NCI-H2107 treated with DMSO at 0.1 percent for 48 hours (cell line): ENCODE data around the gene WNT7A.

ENCODE experiments used
- DNase-seq: peaks from one replicate; lab custom pipeline; 2025; ENCODE audit not compliant: unreplicated experiment; lab: John Stamatoyannopoulos, UW

WNT7A gene

GRCh38 chr3:13885704-13886010 lies 5.8 kb upstream of the WNT7A start:
- DNase-seq, result no peak

DNA sequence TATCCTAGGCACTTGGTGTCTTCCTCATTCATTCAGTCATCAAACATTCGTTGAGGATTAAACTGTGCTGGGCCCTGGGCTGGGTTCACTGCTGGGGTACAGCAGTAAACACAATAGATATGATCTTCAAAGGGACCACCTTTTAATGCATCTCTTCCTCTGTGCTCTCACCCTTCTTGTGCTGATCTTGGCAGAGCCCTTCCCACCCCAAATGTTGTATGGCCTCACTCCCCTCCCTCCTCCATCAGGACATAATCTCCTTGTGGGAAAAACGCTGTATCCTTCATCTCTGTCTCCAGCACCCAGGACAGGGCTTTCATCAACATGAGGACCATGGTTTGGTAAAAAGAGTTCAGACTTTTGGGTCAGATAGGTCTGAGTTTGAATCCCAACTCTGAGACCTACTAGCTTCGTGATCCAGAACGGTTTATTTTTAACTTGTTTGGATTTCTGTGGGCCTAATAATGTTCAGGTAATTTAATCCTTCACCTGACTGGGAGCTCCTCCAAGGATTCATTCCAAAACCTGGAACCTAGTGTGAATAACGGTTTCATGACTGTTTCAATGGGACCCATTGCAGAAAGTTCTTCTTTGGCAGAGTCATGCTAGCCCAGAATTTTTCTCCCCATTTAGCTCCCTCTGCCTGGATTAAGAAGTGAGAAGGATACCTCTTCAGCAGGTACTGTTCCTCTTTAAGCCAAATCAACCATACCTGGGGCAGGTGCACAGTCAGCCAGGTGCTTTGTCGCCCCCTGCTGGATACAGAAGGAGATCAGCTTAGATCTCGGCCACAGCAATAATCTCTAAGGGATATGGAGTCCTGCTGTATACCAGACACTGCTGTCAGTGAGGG lies 5.2 kb upstream of the WNT7A start:
- DNase-seq, result peak; percentile 21

- no peak for DNase-seq
Observed at GRCh38 chr3:13883681-13884080, 3.8 kb upstream of the WNT7A start.

GRCh38 chr3:13882876-13883275 lies 3.0 kb upstream of the WNT7A start:
- DNase-seq, result no peak

DNA sequence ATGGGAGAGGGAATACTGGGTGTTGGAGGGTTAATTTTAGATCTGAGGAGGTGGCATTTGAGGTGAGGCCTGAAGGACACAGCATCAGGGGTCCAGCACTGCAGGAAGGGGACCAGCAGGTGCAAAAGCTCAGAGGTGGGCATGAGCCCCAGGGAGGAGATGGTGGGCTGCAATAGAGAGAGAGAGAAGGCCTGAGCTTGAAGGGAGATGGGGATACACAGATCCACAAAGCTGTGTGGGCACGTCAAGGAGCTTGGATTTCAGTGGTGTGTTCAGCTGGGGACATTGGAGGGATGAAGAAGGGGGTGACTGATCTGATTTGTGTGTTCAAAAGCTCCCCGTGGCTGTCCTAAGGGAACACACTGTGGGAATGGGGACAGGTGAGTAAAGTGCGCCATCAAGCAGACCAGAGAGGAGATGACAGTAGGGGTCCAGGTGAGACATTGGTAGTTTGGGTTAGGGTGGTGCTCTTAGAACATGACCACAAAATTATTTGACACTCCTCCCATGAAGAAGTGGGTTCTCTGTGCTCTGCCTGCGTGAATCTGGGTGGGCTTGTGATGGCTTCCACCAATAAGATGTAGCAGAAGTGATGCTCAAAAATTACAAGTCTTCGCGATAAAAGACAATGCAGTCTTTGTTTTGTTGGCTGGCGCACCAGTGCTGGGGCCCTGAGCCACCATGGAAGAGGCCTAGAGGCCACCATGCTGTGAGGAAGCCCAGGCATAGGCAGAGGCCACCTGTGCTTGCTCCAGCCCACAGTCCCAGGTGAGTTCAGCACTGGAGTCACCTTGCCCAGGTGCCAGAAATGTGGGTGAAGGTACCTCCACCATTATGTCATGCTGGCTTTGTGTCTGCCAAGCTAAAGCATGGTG lies 1.9 kb upstream of the WNT7A start:
- DNase-seq, result no peak

- no peak for DNase-seq
Observed at GRCh38 chr3:13880811-13881156, 913 bp upstream of the WNT7A start.

- DNase-seq, result no peak
Observed at GRCh38 chr3:13879102-13879945, 547 bp downstream of the WNT7A start.

GRCh38 chr3:13878281-13879101 lies 1.4 kb downstream of the WNT7A start:
- DNase-seq, result no peak

DNA sequence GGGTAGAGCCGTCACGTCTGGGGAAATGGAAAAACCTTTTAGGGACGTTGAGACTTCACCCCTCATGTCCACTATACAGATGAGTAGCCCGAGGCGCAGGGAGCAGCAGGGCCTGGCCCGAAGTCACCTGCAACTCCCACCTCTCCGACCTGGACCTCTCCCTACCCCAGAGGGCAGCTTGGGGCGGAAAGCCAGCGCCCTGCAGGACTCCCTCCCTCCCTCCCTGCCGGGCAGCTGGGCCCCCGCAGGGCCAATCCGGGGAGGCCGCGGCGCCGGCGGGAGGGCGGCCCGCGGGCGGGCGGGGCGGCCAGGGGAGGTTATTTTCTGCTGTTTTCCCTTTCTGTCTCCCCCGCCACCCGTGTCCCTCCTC lies 2.0 kb downstream of the WNT7A start:
- DNase-seq, result no peak

DNA sequence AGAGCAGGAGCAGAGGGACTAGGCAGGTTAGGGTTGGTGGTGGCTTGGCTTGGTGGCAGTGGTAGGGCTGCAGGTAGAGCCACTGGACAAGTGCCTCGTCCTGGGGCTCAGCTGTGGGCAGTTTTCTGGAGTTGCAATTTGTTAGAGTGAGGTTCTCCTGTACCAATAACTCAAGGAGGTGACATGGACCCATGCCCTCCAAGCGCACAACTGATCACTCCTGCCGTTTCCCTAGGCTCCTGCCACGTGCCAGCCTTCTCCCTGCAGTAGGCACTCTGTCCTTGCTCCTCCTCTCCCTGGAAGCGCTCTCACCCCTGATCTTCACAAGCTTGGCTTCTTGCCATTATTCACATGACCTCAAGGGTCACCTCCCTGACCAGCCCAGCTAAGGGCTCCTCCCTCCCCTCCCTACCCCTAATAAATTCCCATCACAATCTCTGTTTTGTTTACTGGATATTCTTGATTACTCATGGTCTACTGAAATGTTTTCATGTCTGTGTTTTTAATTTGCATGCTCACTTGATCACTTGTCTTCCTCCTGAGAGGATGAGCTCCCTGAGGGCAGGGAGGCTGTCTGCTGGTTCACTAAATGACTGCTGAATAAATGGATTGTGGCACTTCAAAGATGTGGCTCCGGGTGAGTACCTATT lies 3.3 kb downstream of the WNT7A start:
- no peak for DNase-seq

GRCh38 chr3:13874891-13875290 lies 5.0 kb downstream of the WNT7A start:
- no peak for DNase-seq

DNA sequence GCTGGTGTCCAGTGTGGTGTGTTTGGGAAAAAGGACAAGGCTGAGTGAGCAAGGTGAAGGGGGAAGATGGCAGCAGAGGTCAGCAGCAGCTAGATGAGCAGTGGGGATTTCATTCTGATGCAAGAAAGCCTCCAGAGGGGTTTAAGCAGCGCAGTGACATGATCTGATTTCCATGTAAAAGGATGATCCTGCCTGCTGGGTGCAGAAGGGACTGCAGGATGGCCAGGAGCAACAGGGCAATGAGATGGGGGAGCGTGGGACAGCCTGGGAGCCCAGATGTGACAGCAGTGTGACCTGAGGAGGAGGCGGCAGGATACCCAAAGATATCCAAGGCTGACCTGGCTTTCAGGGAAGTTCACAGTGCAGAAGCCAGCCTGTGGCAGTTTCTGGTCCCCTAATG lies 6.1 kb downstream of the WNT7A start:
- no peak for DNase-seq

- DNase-seq, result no peak
Observed at GRCh38 chr3:13872451-13872850, 7.4 kb downstream of the WNT7A start.

- no peak for DNase-seq
Observed at GRCh38 chr3:13871791-13872190, 8.1 kb downstream of the WNT7A start.

DNA sequence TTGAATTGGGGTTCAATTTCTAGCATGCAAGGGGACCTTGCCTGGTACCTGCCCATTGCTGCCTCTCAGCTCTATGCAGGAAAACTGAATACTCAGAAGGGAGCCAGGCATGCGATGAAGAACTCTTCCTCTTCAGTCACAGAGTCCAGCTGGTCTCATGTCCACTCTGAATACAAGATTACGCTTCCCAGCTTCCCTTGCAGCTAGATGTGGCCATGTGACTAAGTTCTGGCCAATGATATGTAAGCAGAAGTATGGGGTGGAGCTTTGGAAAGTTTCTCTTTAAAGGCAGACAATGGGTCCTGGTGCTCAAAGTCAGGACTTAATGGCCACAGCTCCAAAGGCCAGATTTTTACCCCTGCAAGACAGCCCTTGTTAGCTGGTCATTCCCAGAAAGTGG lies 9.0 kb downstream of the WNT7A start:
- DNase-seq, result no peak

- DNase-seq, result no peak
Observed at GRCh38 chr3:13869761-13870343, 10.0 kb downstream of the WNT7A start.

- no peak for DNase-seq
Observed at GRCh38 chr3:13868844-13869724, 10.8 kb downstream of the WNT7A start.

GRCh38 chr3:13867732-13868131 lies 12.1 kb downstream of the WNT7A start:
- no peak for DNase-seq
